H9 (cell line): ENCODE measurements around the gene PACSIN3. TPM values are rescaled to one million over a fixed set of nuclear protein-coding genes. Genes with fewer than 3 reads are reported as not detected.

Experiments used
- DNase-seq: peaks from one replicate; pipeline ENCODE4 v3.0.0-alpha.2; 2017
- H2AFZ ChIP-seq: one replicate; pipeline ENCODE4 v1.6.1; 2013; ENCODE audit warnings: mild to moderate bottlenecking, low read length, control low read depth, moderate library complexity
- H2AK5ac ChIP-seq: 2 replicates; pipeline ENCODE4 v1.6.1; 2013; ENCODE audit warnings: low read length, control low read depth, mixed read lengths; ENCODE audit not compliant: insufficient read length
- H2BK120ac ChIP-seq: one replicate; pipeline ENCODE4 v1.6.1; 2013; ENCODE audit warnings: low read depth, mild to moderate bottlenecking, low read length, control low read depth, inconsistent platforms; ENCODE audit not compliant: poor library complexity, severe bottlenecking
- H2BK12ac ChIP-seq: 2 replicates; pipeline ENCODE4 v1.6.1; 2013; ENCODE audit warnings: low read length, control low read depth, mixed read lengths, low read depth; ENCODE audit not compliant: insufficient read length
- H2BK15ac ChIP-seq: 2 replicates; pipeline ENCODE4 v1.6.1; 2013; ENCODE audit warnings: low read depth, low read length, control low read depth
- H2BK20ac ChIP-seq: one replicate; pipeline ENCODE4 v1.6.1; 2013; ENCODE audit warnings: low read depth, mild to moderate bottlenecking, low read length, control low read depth, inconsistent platforms; ENCODE audit not compliant: poor library complexity, severe bottlenecking
- H2BK5ac ChIP-seq: 2 replicates; pipeline ENCODE4 v1.6.1; 2013; ENCODE audit warnings: low read length, control low read depth, mixed read lengths; ENCODE audit not compliant: insufficient read length
- H3K14ac ChIP-seq: 2 replicates; pipeline ENCODE4 v1.6.1; 2013; ENCODE audit warnings: low read length, control low read depth; ENCODE audit not compliant: insufficient read depth
- H3K18ac ChIP-seq: 2 replicates; pipeline ENCODE4 v1.6.1; 2013; ENCODE audit warnings: low read depth, mild to moderate bottlenecking, mixed read lengths, low read length, control low read depth; ENCODE audit not compliant: insufficient read length
- H3K23ac ChIP-seq: 2 replicates; pipeline ENCODE4 v1.6.1; 2013; ENCODE audit warnings: low read length, control low read depth, mixed read lengths, low read depth; ENCODE audit not compliant: insufficient read length
- H3K23me2 ChIP-seq: 2 replicates; pipeline ENCODE4 v1.6.1; 2013; ENCODE audit warnings: low read depth, mild to moderate bottlenecking, mixed read lengths, low read length, control low read depth; ENCODE audit not compliant: insufficient read length, poor library complexity, severe bottlenecking
- H3K27ac ChIP-seq: 2 replicates; pipeline ENCODE4 v1.5.1; 2013; ENCODE audit warnings: low read length, control low read depth, mixed read lengths, low read depth; ENCODE audit not compliant: insufficient read length
- H3K27me3 ChIP-seq: 2 replicates; pipeline ENCODE4 v1.6.1; 2013; ENCODE audit warnings: low read length, control low read depth, inconsistent platforms; ENCODE audit not compliant: insufficient read depth
- H3K4ac ChIP-seq: 2 replicates; pipeline ENCODE4 v1.6.1; 2013; ENCODE audit warnings: low read depth, mild to moderate bottlenecking, control low read depth, inconsistent platforms, low read length, moderate library complexity
- H3K4me1 ChIP-seq: 2 replicates; pipeline ENCODE4 v1.6.1; 2013; ENCODE audit warnings: low read length, control low read depth, inconsistent platforms; ENCODE audit not compliant: insufficient read depth
- H3K4me2 ChIP-seq: 2 replicates; pipeline ENCODE4 v1.6.1; 2013; ENCODE audit warnings: low read length, control low read depth, mixed read lengths; ENCODE audit not compliant: insufficient read length, insufficient read depth
- H3K56ac ChIP-seq: 2 replicates; pipeline ENCODE4 v1.6.1; 2013; ENCODE audit warnings: low read depth, mild to moderate bottlenecking, mixed read lengths, low read length, control low read depth; ENCODE audit not compliant: insufficient read length
- H3K79me1 ChIP-seq: 2 replicates; pipeline ENCODE4 v1.6.1; 2013; ENCODE audit warnings: low read depth, mild to moderate bottlenecking, moderate library complexity, low read length, control low read depth, inconsistent platforms; ENCODE audit not compliant: insufficient read depth, poor library complexity, severe bottlenecking
- H3K79me2 ChIP-seq: 2 replicates; pipeline ENCODE4 v1.6.1; 2013; ENCODE audit warnings: low read length, control low read depth, inconsistent platforms; ENCODE audit not compliant: insufficient read depth
- H3K9ac ChIP-seq: 2 replicates; pipeline ENCODE4 v1.6.1; 2013; ENCODE audit warnings: low read length, control low read depth, mixed read lengths; ENCODE audit not compliant: insufficient read length; ENCODE audit errors: extremely low read depth
- H3K9me3 ChIP-seq: one replicate; pipeline ENCODE4 v1.6.1; 2013; ENCODE audit warnings: low read depth, low read length, inconsistent platforms; ENCODE audit not compliant: control insufficient read depth
- H3T11ph ChIP-seq: one replicate; pipeline ENCODE4 v1.6.1; 2013; ENCODE audit warnings: mild to moderate bottlenecking, low read length, control low read depth, inconsistent platforms
- H4K20me1 ChIP-seq: one replicate; pipeline ENCODE4 v1.6.1; 2013; ENCODE audit not compliant: control insufficient read depth, insufficient read length, insufficient read depth
- H4K5ac ChIP-seq: 2 replicates; pipeline ENCODE4 v1.6.1; 2013; ENCODE audit warnings: low read depth, mild to moderate bottlenecking, mixed read lengths, low read length, control low read depth; ENCODE audit not compliant: insufficient read length
- H4K8ac ChIP-seq: replicated peaks from 2 replicates; pipeline ENCODE4 v1.6.1; 2013; ENCODE audit warnings: low read length, control low read depth, mixed read lengths, low read depth; ENCODE audit not compliant: insufficient read length
- H4K91ac ChIP-seq: 2 replicates; pipeline ENCODE4 v1.6.1; 2013; ENCODE audit warnings: low read depth, mild to moderate bottlenecking, moderate library complexity, mixed read lengths, low read length, control low read depth; ENCODE audit not compliant: insufficient read length
- H3K27ac Mint-ChIP-seq, 3 experiments: 2 replicates in 2 of 3; 3 replicates in 1 of 3; pipeline ENCODE4 v1.8.0; 2020 to 2021; ENCODE audit warnings: mixed read lengths in 3 of 3, mild to moderate bottlenecking in 1 of 3, moderate library complexity in 1 of 3
- H3K27me3 Mint-ChIP-seq: 2 replicates; pipeline ENCODE4 v1.8.0; 2021; ENCODE audit warnings: low read depth, mild to moderate bottlenecking, moderate library complexity, mixed read lengths
- H3K36me3 Mint-ChIP-seq, 3 experiments: 2 replicates in 2 of 3; 3 replicates in 1 of 3; pipeline ENCODE4 v1.8.0; 2020 to 2021; ENCODE audit warnings: low read depth in 3 of 3, mixed read lengths in 3 of 3; ENCODE audit not compliant: insufficient read depth in 1 of 3
- H3K4me1 Mint-ChIP-seq, 2 experiments: 2 replicates each; pipeline ENCODE4 v1.8.0; 2020; ENCODE audit warnings: mixed read lengths in 2 of 2
- H3K4me3 Mint-ChIP-seq, 2 experiments: 2 replicates in 1 of 2; 3 replicates in 1 of 2; pipeline ENCODE4 v1.8.0; 2020 to 2021; ENCODE audit warnings: mild to moderate bottlenecking in 2 of 2, mixed read lengths in 2 of 2, moderate library complexity in 1 of 2
- H3K9me3 Mint-ChIP-seq, 2 experiments: 2 replicates in 1 of 2; 3 replicates in 1 of 2; pipeline ENCODE4 v1.8.0; 2020; ENCODE audit warnings: mild to moderate bottlenecking in 2 of 2, mixed read lengths in 2 of 2, moderate library complexity in 1 of 2
- WGBS: extraction: QIAGEN DNeasy Blood & Tissue Kit; methylation state at CpG from one replicate; pipeline ENCODE4 v1.1.7; 2013; ENCODE audit warnings: missing lambda C conversion rate, low lambda C conversion rate, mixed read lengths; ENCODE audit not compliant: insufficient read length; ENCODE audit errors: extremely low coverage; 5-methylcytosine and 5-hydroxymethylcytosine counted together
- total RNA-seq: library from RNA; stranded (reverse); gene quantifications from 2 replicates; pipeline ENCODE4 v1.2.1, GENCODE V29; 2021
- TF ChIP-seq, protein P1 (sequence below): fragments of 200-600 bp; sonication (generic); conservative IDR thresholded peaks from 3 replicates; pipeline ENCODE4 v1.8.0; 2021; ENCODE audit warnings: antibody characterized with exemption, mild to moderate bottlenecking

The PACSIN3 gene
- total RNA-seq, 1 experiment from 2014 or later = 63.0 TPM

- H4K91ac ChIP-seq = no peak overlapping the region
- H4K5ac ChIP-seq = no peak overlapping the region
- no peak overlapping the region for H3K56ac ChIP-seq
- H3K27ac ChIP-seq = no peak overlapping the region
- no peaks in the 10 kb centered on the region for H3K27me3 ChIP-seq
- H3K14ac ChIP-seq = no peak overlapping the region
- no peaks in the 10 kb centered on the region for H4K20me1 ChIP-seq
- no peak overlapping the region for H2BK15ac ChIP-seq
- TF ChIP-seq, protein P1, sequence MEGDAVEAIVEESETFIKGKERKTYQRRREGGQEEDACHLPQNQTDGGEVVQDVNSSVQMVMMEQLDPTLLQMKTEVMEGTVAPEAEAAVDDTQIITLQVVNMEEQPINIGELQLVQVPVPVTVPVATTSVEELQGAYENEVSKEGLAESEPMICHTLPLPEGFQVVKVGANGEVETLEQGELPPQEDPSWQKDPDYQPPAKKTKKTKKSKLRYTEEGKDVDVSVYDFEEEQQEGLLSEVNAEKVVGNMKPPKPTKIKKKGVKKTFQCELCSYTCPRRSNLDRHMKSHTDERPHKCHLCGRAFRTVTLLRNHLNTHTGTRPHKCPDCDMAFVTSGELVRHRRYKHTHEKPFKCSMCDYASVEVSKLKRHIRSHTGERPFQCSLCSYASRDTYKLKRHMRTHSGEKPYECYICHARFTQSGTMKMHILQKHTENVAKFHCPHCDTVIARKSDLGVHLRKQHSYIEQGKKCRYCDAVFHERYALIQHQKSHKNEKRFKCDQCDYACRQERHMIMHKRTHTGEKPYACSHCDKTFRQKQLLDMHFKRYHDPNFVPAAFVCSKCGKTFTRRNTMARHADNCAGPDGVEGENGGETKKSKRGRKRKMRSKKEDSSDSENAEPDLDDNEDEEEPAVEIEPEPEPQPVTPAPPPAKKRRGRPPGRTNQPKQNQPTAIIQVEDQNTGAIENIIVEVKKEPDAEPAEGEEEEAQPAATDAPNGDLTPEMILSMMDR = peak; percentile 99
- peak; percentile 88 for DNase-seq
- no peaks in the 10 kb centered on the region for H3K27me3 Mint-ChIP-seq
- H2AFZ ChIP-seq = no peak overlapping the region
- no peak overlapping the region for H3K4ac ChIP-seq
- H2BK120ac ChIP-seq = no peak overlapping the region
- H3K9me3 ChIP-seq = no peaks in the 10 kb centered on the region
- peak overlapping the region in 2 of 3 experiments; percentile 5 to 85; a peak in 2 of 7 replicates for H3K27ac Mint-ChIP-seq
- H2BK20ac ChIP-seq = no peak overlapping the region
- H3K23me2 ChIP-seq = no peaks in the 10 kb centered on the region
- WGBS = no CpG with 5 or more reads among the region's 11 CpGs
- H3K79me1 ChIP-seq = no peaks in the 10 kb centered on the region
- no peak overlapping the region for H2BK12ac ChIP-seq
- H2AK5ac ChIP-seq = no peak overlapping the region
- peaks cover 22 to 28% of the 10 kb centered on the region in 2 experiments for H3K4me1 Mint-ChIP-seq
- peak overlapping the region; percentile 7 for H3K9ac ChIP-seq
- no peak overlapping the region for H4K8ac ChIP-seq
- no peak overlapping the region for H3K18ac ChIP-seq
- H3K4me1 ChIP-seq = peaks cover 3% of the 10 kb centered on the region; the same call in 1 of the 2 replicates
- no peak overlapping the region; a peak in 1 of 5 replicates for H3K4me3 Mint-ChIP-seq
- H3T11ph ChIP-seq = no peak overlapping the region
- 0 out of 7 replicates have a peak, but pooled peaks cover 0 to under 1% (median 0%) of the 10 kb centered on the region in 3 experiments for H3K36me3 Mint-ChIP-seq
- no peaks in the 10 kb centered on the region for H3K9me3 Mint-ChIP-seq
- no peaks in the 10 kb centered on the region for H3K79me2 ChIP-seq
- no peak overlapping the region for H2BK5ac ChIP-seq
- H3K4me2 ChIP-seq = peak overlapping the region; percentile 7
- no peak overlapping the region for H3K23ac ChIP-seq
These were observed 33.0 kb downstream of the PACSIN3 start for GRCh38 chr11:47152953-47153950.
